Ramos (cell line): ENCODE results near the gene CADM4.

Experiments used
- in situ Hi-C: fragments of 300-500 bp; cut with MboI; formaldehyde crosslinking; loops from one replicate; pipeline ENCODE4 v1.14.3; 2022; ENCODE audit warnings: low sequenced_read_pairs; ENCODE audit not compliant: unreplicated experiment

The CADM4 gene

GRCh38 chr19:43634872-43635560, 4.6 kb downstream of the CADM4 start:
- in situ Hi-C loops, result no loop called here

GRCh38 chr19:43634506-43634871, 5.2 kb downstream of the CADM4 start:
- in situ Hi-C loops, result no loop called here

- in situ Hi-C loops, result no loop called here
Measured at GRCh38 chr19:43634068-43634467, 5.6 kb downstream of the CADM4 start.

- in situ Hi-C loops, result no loop called here
Measured at GRCh38 chr19:43633520-43633919, 6.1 kb downstream of the CADM4 start.

GRCh38 chr19:43631491-43631890, 8.2 kb downstream of the CADM4 start:
- in situ Hi-C loops, result no loop called here

- in situ Hi-C loops, result no loop called here
Measured at GRCh38 chr19:43628646-43629326, 10.9 kb downstream of the CADM4 start.

- in situ Hi-C loops, result no loop called here
Measured at GRCh38 chr19:43626838-43627237, 12.8 kb downstream of the CADM4 start.

- in situ Hi-C loops, result no loop called here
Measured at GRCh38 chr19:43625918-43626579, 13.6 kb downstream of the CADM4 start.

- in situ Hi-C loops, result no loop called here
Measured at GRCh38 chr19:43624933-43625332, 14.7 kb downstream of the CADM4 start.

- in situ Hi-C loops, result no loop called here
Measured at GRCh38 chr19:43623889-43624670, 15.6 kb downstream of the CADM4 start.

GRCh38 chr19:43622956-43623355, 16.7 kb downstream of the CADM4 start:
- in situ Hi-C loops, result no loop called here

GRCh38 chr19:43622070-43622469, 17.6 kb downstream of the CADM4 start:
- in situ Hi-C loops, result no loop called here

- in situ Hi-C loops, result no loop called here
Measured at GRCh38 chr19:43620061-43621001, 19.3 kb downstream of the CADM4 start.

- in situ Hi-C loops, result no loop called here
Measured at GRCh38 chr19:43619262-43620060, 20.2 kb downstream of the CADM4 start, which contains the start of gene ZNF428. ZNF428 (minus strand) TSS chr19:43619629; CDS start chr19:43614304, 5,325 bp downstream.

GRCh38 chr19:43618921-43619261, 20.8 kb downstream of the CADM4 start:
- in situ Hi-C loops, result no loop called here

- in situ Hi-C loops, result no loop called here
Measured at GRCh38 chr19:43616954-43617353, 22.7 kb downstream of the CADM4 start.

GRCh38 chr19:43616306-43616705, 23.3 kb downstream of the CADM4 start:
- in situ Hi-C loops, result no loop called here

GRCh38 chr19:43612374-43612773, 27.3 kb downstream of the CADM4 start:
- in situ Hi-C loops, result no loop called here

GRCh38 chr19:43611788-43612187, 27.9 kb downstream of the CADM4 start, which contains the start of gene SRRM5:
SRRM5 (plus strand) TSS chr19:43612088; CDS start chr19:43612122, 34 bp downstream.
- in situ Hi-C loops, result no loop called here
